Activated CD8-positive, alpha-beta memory T cell treated with anti-CD3 and anti-CD28 coated beads, Interleukin-2, amount 50 U/mL, for 48 hours (primary cell): ENCODE measurements around the gene ATP8B1.

ENCODE experiments used
- DNase-seq: peaks from one replicate; pipeline ENCODE4 v3.0.0-alpha.2; 2020

The ATP8B1 gene

DNA sequence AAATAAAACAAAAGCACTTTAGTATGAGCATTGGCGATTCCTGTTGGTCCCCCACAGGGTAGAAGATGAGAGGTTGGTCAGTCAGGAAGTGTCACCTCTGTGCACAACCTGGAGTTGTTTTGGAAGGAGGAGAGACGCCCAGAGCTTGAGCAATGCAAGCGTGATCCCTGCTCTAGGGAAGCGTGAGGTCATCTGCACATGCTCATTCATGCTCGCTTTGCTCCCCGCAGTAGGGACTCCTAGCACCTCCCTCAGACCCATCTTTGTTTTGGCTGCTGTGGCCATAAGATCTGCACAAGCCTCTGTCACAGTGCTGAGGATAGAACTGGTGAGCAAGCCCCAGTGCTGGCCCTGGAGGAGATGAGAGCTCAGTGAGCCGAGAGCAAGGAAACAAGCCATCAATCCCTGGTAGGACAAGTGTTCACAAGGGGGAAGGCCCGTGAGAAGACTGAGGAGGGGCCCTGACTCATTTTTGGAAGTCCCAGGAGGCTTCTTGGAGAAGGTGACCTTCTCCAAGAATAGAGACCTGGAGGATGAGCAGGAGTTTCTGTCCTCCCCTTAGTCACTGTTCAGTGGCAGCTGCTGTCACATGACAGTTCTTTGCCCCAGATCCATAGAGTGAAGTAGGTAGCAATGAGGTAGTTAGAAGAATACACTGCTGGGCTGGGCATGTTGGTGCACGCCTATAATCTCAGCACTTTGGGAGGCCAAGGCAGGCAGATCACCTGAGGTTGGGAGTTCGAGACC is 13.3 kb upstream of the ATP8B1 start:
- no peak for DNase-seq

DNA sequence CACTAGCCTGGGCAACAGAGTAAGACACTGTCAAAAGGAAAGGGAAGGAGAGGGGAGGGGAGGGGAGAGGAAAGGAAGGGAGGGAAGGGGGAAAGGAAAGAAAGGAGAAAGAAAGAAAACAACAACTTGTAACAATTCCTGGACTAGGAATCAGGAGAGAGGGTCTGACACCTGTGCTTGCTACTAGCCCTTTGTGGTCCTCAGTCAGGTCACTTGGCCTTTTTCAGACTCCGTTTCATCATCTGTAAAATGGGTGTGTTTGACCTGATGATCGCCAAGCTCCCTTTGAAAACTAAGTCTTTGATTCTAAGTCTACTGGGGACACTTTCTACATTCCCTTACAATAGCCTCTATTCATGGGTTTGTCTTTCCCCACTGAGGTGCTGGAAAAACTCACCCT is 11.4 kb upstream of the ATP8B1 start:
- no peak for DNase-seq

DNA sequence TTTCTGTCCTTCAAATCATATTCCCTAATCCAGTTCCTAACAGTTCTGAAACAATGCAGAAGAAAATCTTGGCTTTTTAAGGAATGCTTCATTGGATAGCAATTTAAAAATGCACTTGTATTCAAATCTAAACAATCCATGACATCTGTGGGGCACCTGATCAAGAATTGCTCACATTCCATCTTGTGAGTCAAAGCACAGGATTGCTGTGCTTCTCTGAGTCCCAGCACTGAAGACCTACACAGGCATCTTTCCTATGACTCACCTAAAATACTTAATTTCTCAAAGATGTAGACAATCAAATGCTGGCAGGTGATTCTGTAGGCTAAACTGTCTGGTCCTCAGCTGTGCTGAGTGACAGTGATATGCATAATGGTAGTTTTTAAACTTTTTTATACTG is 10.1 kb upstream of the ATP8B1 start:
- DNase-seq = no peak

DNA sequence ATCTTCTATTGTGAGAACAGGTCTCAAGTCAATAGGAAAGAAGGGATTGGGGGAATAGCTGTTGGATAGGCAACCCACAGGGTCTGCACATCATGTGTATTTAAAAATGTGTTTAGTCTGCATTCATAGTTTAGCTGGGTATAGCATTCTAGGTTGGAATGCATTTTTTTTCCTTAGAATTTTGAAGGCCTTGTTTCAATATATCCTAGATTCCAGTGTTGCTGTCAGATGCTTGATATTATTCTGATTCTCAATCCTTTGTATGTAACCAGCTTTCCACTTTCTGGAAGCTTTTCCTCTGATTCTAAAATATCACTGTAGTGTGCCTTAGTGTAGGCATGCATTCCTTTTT is 9.0 kb upstream of the ATP8B1 start:
- no peak for DNase-seq

DNA sequence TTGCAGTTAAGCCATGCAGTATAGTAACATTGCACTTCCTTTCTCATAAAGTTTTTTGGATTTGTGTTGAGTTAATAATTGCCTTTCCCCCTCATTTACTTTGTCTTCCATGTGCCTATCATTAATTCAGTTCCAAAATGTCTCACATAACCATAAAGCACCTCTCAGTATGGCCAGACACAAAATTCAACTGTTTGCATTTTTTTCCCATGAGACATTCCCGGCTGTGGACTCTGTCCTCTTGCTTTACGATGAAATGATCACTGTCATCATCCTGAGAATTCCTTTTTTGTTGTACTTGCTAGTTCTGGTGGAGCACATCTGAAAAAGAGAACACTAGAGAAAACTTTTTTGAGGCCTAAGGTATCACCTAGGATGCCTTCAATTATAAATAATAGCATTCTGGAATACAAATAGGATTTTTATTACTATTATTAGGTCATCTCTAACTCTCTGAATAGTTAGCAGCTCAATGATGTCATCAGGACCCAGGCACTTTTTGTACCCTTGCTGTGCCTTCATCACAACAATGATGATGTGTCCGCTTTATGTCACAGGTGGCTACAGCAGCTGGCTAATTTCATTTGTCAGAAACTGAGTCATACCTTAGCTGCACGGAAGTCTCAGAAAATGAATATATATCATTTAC is 8.5 kb upstream of the ATP8B1 start:
- no peak for DNase-seq

DNA sequence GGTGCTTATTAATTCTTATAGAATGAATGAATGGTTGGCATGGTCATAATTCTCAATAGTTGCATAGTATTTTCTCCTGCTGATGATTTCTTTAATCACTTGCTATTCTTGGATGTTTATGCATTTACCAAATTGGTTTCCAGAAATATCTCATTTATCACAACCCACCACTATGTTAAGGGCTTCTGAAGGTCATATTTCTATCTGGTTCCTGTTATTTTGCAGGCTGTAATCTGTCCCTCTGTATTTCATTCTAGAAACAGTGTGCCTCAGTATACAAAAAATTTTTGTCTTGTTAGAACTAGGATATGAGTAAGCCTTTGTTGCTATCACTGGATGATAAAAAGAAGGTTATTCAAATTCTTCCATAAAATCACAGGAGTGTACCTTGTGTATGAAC is 6.1 kb upstream of the ATP8B1 start:
- no peak for DNase-seq

DNA sequence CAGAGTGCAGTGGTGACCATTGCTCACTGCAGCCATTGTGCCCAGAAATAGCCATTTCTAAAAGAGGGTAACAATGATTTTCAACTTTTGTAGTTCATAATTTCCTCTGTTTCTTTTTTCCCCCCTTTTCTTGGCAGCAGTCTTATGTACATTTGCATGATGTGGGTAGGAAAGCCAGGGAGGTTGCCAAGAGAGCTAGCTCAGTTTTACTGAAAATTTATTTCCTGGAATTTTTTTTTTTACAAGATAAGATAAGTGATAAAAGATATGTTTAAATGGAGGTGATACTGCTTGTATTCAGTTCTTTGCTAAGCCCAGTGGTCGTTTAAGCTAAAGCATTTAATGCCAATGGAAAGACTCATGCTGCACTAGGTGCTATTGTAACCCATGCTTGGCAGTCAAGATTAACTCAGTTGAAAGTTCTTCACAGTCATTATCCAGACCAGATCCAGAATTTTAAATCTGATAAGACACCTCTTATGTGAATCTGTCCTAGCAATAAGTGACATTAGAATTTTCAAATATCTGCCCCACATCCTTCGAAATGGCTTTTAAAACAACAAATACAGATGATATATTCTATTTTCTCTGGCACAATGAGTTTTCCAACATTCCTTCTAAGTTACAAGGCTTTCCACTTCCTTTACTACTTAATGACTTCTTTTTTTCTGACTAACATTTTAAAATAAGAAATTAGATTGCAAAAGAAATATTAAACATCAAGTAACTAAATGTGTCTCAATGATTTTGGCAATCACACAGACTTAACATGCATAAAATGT is 4.4 kb upstream of the ATP8B1 start:
- DNase-seq = no peak

DNA sequence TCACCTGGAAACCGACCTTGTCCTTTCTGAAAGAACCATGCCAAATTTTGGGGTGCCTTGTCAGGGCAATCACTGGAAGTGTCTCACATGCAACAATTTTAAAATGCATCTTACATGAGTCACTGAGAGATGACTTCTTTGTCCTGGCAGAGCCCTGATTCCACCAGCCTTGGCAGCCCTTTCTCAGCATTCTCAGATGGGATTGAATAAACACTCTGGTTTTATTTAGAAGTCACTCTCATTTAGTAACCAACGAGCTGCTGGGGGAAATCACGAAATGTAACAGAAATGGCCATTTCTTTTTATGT is 3.8 kb upstream of the ATP8B1 start:
- no peak for DNase-seq

DNA sequence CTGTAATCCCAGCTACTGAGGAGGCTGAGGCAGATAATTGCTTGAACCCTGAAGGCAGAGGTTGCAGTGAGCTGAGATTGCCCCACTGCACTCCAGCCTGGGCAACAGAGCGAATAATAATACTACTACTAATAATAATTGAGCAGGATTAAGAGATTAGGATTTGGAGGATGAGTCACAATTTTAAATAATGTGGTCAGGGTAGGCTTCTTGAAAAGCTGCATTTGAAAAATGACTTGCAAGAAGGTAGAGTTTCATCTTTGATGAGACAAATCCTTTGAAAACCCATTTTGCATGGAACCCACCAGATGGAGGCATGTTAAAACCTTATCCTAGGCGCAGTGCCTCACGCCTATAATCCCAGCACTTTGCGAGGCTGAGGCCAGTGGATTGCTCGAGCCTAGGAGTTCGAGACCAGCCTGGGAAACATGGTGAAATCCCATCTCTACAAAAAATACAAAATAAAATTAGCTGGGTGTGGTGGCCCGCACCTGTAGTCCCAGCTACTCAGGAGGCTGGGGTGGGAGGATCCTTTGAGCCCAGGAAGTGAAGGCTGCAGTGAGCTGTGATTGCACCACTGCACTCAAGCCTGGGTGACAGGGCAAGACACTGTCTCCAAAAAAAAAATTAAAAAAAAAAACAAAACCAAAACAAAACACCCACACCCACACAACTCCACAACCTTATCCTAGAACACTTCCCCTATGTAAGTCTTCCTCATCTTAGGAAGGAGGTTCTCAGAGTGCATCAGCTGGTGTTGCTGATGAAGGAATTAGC is 3.3 kb upstream of the ATP8B1 start:
- no peak for DNase-seq

DNA sequence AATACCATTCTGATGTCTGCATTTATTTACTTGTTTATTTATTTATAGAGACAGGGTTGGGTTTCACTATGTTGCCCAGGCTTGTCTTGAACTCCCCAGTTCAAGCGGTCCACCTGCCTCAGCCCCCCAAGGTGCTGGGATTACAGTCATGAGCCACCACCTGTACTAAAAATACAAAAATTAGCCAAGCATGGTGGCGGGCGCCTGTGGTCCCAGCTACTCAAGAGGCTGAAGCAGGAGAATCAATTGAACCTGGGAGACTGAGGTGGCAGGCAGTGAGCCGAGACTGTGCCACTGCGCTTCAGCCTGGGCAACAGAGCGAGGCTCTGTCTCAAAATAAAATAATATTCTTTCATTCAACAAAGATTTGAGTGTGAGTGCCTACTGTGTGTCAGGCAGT is 2.0 kb upstream of the ATP8B1 start:
- no peak for DNase-seq

DNA sequence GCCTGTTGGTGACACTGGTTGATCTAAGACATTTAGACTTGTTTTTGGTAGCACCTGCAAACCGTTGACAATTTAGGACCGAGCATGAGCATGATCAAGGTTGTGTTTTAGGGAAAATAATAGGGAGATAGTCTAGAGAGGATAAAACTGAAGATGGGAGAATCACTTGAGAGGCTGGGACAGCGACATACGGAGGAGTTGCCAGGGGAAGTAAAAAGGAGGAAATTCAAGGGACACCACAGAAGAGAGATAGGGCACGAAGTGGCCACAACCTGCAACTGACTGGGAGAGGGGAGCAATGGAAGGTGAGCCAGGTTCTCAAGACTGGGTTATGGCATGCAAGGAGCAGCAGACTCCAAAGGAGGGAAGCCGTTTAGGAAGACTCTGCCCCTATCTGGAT is 1.4 kb upstream of the ATP8B1 start:
- no peak for DNase-seq

DNA sequence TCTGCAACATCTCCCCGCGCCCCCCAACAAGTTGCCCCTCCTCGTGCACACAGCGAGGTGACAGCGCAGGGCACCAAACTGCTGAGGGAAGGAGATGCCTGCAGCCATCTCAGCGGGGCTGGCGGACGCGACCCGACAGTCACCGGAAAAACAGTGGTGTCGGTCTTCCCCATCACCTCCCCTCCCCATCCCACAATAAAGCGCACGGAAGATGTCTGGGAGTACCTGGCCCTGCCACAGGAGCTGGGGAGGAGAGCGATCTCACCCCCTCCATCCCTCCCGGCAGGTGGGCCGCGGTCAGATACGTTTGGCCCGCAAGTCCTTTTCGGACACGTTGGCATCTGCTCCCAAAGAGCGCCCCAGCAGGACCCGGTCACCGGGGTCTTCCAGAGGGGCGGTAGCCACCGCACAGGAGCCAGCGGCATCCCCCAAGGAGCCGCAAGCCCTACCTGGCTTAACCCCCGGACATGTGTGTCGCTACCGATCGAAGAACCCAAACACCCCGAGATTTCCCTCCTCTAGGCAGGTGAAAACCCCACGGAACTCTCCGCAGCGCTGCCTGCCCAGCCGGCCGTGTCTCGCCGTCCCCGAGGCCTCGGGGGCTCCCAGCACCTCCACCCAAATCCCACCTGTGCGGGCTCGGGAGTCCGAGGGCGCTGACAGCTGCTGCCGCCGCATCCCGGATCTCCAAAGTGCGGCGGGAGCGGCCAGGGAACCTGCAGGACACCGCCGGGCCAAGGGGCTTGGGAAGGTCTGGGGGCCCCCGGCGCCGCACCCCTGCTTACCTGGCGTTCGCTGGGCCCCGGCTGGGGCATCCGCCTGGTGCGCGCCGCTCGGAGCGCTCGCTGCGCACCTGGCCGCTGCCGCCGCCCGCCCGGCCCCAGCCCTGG is 657 bp downstream of the ATP8B1 start:
- no peak for DNase-seq

DNA sequence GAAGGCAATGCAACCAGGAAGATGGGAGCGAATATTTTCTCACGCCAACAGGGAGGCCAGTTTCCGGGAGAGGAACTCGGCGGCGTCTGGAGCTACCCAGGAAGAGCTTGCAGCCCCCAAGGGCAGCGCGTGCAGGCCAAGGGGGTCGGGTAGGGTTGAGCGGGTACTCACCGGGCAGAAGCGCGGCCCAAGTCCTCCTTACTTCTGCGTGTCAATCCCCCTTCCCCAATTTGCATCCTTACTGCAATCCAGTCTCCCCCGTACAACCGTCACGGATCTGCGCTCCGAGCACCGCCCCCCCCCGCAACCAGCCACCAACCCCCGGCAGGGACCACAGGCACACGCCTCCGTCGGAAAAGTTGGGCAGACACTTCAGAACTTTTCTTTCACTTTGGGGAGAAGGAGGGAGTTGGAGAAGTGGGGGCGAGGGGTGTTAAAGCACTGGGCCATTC is 1.3 kb downstream of the ATP8B1 start:
- no peak for DNase-seq

DNA sequence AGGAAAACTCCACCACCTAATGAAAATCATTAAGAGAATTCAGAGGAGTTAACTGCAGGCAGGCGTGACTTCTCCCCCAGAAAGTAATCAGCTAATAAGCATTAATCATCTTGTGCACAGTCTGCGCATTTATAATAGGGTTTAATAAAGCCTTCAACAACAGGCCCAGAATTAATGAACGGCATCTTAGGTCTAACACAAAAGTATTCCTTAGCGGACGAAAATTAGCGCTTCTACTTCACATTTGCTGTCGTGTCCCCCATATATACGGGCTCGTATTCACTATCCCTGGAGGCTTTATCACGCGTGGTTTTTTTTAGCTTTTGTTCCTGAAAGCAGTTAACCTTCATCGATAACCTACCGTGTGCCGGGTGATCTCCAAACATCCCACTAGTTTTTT is 1.8 kb downstream of the ATP8B1 start:
- DNase-seq = no peak

DNA sequence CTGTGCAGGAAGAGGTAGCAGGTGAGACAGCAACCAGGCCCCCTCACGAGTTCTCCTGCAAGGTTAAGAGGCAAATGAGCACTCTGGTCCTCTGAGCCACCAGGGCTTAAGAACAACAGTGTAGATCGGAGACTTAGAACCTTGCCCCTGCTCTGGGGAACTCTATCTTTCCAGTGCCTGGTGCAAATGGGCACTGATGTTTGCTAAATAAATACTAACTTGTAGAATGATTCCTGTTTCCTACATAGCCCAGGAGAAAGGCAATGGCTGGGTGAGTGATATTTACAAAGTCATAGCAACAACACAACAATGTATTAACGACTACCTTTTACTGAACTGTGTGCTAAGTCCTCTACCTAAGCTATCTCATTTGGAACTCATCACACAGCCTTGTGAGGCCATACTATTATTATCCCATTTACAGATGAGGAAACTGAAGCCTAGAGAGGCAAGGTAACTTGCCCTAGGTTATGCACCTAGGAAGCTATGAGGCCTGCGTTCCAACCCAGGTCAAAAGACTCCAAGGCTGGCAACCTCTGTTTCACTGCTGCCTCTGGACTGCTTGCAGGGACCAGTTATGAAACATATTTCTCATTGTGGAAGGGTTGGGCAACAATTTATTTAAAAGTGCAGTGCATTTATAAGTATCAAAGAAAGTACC is 4.3 kb downstream of the ATP8B1 start:
- DNase-seq = no peak

DNA sequence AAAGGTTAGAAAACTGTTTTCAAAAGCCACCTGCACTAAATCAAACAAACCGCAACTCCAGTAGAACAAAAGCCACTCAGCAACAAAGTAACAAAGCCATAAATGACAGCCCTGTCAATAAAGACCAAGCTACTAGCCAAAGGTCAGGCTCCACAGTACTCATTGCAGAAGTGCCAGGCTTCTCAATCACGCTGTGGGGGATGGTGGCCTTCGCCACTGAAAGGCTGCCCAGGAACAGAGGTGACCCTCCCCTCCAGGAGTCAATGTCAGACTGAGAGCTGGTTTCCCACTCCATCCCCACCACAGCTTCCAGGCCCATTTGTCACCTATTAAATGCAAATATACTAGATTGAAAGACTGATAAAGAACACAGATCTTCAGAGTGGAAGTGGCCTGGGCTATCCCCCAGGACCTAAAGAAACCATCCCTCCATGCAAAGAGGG is 5.9 kb downstream of the ATP8B1 start:
- DNase-seq = no peak

DNA sequence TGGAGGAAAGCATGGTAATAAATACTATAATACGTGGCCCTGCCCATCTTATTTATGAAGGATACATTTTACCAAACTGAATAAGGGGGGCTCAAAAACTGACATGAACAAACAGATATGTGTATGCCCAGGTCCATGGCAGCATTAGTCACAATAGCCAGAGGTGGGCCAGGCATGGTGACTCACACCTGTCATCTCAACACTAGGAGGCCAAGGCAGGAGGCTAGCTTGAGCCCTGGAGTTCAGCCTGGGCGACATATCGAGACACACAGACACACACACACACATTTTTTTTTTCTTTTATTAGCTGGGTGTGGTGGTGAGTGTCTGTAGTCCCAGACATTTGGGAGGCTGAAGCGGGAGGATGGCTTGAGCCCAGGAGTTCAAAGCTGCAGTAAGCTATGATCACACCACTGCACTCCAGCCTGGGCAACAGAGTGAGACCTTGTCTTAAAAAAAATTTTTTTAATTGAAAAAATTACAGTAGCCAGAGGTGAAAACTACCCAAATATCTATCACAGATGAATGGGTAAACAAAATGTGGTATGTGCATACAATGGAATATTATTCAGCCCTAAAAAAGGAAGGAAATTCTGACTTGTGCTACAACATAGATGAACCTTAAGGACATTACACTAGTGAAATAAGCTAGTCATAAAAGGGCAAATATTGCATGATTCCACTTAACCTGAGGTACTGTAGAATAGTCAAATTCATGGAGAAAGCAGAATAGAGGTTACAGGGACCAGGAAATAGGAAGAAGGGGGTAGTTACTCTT is 8.0 kb downstream of the ATP8B1 start:
- DNase-seq = no peak

DNA sequence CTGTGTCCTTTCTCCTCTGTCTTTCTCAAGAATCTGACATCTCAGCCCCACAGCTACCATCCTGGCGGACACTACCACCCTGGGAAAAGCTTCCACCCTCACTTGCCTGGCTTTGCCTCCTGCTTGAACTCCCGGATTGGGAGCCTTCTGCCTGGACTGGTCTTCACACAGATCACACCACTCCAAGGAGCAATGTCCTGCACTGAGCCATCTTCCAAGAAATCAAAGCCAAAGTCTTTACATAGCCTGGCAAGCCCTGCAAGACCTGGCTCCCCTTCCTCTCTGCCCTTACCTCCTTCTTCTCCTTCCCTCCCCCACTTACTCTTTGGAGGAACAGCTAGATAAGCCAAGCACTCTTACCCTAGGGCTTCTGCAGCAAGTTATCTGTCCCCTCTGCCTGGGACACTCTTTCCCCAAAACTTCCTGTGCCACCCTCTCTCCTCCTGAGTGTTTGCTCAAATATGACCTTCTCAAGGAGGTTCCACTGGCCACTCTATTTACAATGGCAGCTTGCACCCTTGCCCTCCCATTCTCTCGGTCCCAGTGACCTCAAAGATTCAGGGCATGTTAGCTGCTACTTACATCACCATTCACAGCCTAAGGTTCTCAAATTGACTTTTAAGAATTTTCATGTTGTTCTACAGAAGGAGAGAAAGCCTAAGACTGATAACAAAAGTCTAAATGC is 9.7 kb downstream of the ATP8B1 start:
- DNase-seq = no peak

DNA sequence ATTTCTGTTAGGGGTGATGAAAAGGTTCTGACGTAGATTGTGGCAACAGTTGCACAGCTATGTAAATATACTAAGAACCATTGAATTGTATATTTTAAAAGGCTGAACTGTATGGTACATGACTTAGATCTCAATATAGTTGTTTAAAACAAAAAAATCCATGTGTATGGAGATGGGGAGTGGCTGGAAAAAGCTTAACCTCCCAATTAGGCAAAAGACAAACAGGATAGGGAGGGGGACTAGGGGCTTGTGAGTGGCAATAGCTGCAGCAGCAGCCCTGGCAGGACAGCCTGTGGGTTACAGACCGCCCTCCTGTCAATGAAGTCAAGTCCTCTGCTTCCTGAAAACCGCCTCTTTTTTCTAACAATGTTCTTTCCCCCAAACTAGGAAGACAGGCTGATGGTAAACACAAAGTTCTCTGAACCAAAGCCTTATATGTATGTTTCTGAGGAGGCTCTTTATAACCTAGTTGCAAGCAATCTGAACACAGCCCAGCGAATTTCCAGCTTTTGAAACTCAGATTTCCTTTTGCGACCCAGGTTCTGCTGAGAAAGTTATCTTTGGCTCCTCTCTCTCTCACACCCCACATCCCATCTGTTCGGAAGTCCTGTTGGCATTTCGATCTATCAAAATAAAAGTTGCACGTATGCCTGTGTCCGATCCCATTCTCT is 10.3 kb downstream of the ATP8B1 start:
- DNase-seq = no peak

DNA sequence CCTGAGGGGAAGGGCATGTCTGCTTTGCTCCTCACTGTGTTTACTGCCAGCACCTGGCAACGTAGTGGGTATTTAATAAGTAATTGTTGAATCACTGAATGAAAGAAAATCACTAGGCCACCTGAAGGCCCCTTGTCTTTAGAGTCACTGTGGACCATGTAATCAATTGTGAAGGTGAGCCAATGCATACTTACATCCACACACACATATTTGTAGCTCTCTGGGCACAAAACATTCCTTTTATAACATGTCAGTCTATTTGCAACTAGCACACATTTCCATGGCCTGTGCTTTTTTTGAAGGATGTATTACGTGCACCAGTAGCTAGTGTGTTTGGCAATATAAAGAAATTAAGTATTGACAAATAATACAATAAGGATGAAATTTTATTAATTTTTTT is 11.2 kb downstream of the ATP8B1 start:
- DNase-seq = no peak
